ENCODE results near the gene INHBB. TPM values are rescaled to one million over a fixed set of nuclear protein-coding genes. Genes with fewer than 3 reads are reported as not detected.
"Not testable (repeated sequence)": the region's sequence is repeated elsewhere in the genome, so short reads cannot be mapped to it uniquely, and the experiment has no call there.

INHBB gene
- total and polyA plus RNA-seq, 5 experiments from 2014 or later: not detected

DNA sequence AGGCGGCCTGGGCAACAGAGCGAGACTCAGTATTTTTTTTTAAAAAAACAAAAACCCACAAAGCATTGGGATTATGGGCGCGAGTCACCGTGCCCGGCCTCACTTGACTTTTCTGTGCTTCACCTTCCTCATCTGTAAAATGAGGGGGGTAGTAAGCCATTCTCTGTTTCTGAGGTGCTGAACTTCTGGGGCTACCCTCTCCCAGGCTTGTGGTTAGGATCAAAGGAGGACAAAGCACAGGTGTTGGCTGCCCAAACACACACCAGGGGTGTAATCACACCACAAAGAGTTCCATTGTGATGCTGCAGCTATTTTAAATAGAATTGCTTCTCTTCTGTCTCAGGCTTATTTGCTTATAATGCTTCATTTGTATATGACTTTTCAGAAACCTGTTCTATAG is 35.8 kb upstream of the INHBB start:
- Mint-ChIP-seq H3K9me3 (no peaks in the 10 kb centered on the region), H3K4me3 (no peak overlapping the region), H3K4me1 (peaks cover 21 to 27% (median 25%) of the 10 kb centered on the region in 4 donors), H3K36me3 (peaks cover 0 to 4% (median 0%) of the 10 kb centered on the region in 3 donors), H3K27me3 (peaks cover 0 to 4% (median 0%) of the 10 kb centered on the region in 5 donors), H3K27ac (no peak overlapping the region)
- ATAC-seq (no peak), DNase-seq (no peak)
- POLR2A ChIA-PET: no interaction called here

DNA sequence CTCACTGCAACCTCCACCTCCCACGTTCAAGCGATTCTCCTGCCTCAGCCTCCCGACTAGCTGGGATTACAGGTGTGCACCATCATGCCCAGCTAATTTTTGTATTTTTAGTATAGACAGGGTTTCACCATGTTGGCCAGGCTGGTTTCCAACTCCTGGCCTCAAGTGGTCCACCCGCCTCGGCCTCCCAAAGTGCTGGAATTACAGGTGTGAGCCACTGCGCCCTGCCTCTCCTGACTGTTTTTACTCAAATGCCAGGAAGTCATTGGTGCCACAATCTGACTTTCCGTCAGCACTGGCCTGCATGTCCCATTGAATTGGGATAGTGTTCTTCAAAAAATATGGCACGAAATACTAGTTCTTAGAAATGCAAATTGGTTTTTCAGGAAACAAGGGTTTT is 35.1 kb upstream of the INHBB start:
- POLR2A ChIA-PET, H3K36me3 Mint-ChIP-seq, H3K27me3 Mint-ChIP-seq, ATAC-seq, H3K4me3 Mint-ChIP-seq, DNase-seq, H3K9me3 Mint-ChIP-seq: not testable (repeated sequence)
- Mint-ChIP-seq H3K4me1 (peaks cover 21 to 33% (median 29%) of the 10 kb centered on the region in 4 donors), H3K27ac (peak overlapping the region in 1 of 10 donors; percentile 38)

DNA sequence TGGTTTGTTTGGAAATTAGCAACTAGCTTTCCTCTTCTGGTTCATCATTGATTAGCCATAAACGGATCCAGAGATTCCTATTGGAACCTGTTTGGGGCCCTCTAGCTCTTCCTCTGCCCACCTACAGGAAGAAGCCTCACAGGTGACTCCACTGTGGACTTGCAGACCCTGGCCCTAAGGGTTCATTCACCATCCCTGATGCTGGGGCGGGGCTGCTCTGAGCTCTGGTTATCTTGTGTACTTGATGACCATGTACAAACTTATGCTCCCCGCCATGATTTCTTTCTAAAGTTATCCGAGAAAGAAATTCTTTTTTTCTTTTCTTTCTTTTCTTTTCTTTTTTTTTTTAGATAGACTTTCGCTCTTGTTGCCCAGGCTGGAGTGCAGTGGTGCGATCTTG is 33.9 kb upstream of the INHBB start:
- Mint-ChIP-seq H3K27me3 (no peaks in the 10 kb centered on the region), H3K9me3 (no peaks in the 10 kb centered on the region), H3K4me1 (peaks cover 19 to 33% (median 29%) of the 10 kb centered on the region in 4 donors), H3K36me3 (no peaks in the 10 kb centered on the region), H3K27ac (peak overlapping the region in 4 of 10 donors; percentile 17 to 76 (median 44)), H3K4me3 (peak overlapping the region in 7 of 10 donors; percentile 76 to 90 (median 87))
- POLR2A ChIA-PET: interaction anchor here (0.6 to 1.5 kb wide), 3 partner anchors 89 to 135 kb away, joined by 3 to 6 read pairs (median 4); partner anchors contain the start of gene TMEM185B
- DNase-seq (no peak), ATAC-seq (no peak)

DNA sequence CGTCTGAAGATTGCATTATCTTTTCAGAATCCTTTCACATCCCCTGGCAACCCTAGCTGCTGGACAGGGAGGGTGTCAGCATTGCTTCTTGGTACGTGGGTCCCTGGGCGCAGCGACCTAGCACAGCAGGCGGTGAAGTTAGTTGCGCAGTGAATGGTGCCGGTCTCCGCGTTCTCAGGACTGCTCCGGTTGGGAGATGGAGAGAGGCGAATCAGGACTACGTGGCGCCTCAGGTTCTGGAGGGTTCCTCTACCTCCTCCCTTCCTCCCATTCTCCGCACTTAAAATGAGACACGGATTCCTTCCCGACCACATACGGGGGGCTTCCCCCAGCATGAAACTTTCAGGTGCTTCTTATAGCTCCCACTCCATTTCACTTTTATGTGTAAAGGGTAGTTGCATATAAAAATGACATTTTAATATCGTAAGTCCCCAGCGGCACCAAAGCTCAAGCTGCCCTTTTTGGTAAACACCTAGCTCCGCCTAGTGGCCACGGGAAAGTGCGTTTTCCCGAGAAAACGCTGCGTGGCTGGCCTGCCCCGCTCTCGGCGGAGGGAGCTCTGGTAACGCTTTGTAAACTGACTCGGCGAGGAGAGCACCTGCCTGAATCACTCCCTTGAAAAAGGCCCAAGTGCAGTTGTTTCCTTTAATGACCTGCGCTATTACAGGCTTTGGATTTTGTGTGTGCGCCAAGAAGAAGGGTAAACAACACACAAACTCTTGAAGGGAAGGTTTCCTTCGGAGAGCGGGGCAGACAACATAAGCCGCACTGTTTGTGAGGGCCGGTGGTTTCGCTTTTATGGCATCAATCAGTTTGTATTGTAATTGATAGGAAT is 32.9 kb upstream of the INHBB start:
- H3K9me3 Mint-ChIP-seq: no peaks in the 10 kb centered on the region
- ATAC-seq (peak; percentile 71 to 84), DNase-seq (peak; percentile 44 to 83 (median 61))
- peaks cover 19 to 33% (median 29%) of the 10 kb centered on the region in 4 donors for H3K4me1 Mint-ChIP-seq
- H3K27me3 Mint-ChIP-seq: no peaks in the 10 kb centered on the region
- H3K4me3 Mint-ChIP-seq: peak overlapping the region; percentile 74 to 90 (median 84)
- no peaks in the 10 kb centered on the region for H3K36me3 Mint-ChIP-seq
- POLR2A ChIA-PET: interaction anchor here (0.6 to 1.5 kb wide), 5 partner anchors 81 to 335 kb away, joined by 3 to 6 read pairs (median 4); partner anchors contain the start of gene TMEM185B
- peak overlapping the region in 9 of 10 donors; percentile 35 to 89 (median 76) for H3K27ac Mint-ChIP-seq

DNA sequence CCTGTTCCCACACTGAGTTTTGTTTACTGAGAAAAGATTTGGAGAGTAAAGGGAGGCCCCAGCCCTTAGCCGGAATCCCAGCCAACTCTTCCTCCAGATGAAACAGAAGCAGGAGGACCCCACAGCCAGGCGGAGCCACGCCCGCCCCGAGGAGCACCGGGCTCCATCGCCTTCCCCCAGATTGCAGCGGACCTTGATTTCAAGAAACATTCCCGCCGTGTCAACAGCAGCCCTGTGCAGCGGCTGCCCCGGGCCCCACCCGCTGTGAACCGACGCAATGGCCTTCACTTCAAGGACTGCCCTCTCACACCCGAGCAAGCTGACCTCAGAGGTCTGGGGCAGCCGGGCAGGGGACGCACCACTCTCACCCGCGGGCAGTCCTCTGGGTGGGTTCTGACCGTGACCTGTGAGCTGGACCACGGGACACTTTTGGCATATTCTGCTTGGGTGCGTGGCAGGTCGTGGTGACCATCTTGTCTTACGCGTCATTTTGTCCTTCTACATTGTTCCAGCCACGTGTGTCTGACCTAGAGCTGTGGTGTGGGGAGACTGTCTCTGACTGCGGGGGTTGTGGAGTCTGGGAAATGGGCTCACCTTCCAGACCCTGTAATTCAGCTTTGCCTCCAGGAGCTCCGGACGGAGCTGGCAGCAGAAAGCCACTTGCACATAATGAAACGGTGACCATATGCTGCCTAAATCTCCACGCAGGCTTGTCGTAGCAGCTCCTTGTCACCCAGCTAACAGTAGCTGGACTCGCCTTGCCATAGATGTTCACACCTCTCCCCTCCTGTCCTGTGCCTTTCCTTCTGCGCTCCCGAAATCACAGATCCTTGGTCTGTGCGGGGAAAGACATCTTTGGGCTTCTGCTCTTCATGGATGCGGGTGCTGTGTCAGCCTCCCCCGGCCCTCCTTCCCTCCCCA is 32.0 kb upstream of the INHBB start:
- Mint-ChIP-seq H3K27ac (peak overlapping the region; percentile 31 to 93 (median 88)), H3K4me1 (peaks cover 20 to 34% (median 29%) of the 10 kb centered on the region in 4 donors)
- POLR2A ChIA-PET: interaction anchor here (0.9 to 1.5 kb wide), 4 partner anchors 82 to 138 kb away, joined by 3 to 6 read pairs (median 5); partner anchors contain the start of gene TMEM185B

DNA sequence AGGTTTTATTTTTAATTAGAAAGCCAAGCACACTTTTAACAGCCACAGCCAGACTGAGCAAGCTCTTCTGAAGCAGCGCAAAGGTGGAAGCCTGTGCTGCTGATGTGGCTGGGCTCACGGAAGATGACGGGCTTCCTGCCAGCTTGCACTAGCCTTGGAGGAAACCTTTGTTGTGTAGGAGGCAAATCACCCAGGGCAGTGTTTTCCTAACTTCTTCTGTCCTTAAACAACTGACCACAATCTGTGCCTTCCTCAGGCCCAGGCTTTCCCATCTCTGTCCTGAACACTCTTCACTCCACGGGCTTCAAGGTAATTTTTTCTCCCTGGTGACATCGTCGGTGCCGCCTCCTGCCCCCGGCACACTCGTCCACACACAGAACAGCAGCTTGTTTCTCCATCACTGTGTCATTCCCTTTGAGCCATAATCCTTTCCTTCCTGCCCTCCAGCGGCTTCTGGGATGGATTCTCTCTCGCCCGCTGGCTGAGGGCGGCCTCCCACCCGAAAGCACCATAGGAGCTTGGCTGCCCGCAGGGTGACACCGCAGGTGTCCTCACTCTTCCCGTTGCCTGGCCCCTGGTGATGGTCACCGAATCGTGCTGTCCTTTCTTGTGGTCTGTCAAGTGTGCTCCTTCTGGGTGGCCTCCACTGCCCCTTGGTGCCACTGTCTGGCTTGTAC is 31.1 kb upstream of the INHBB start:
- H3K27ac Mint-ChIP-seq: peak overlapping the region in 9 of 10 donors; percentile 37 to 93 (median 87)
- H3K9me3 Mint-ChIP-seq: no peaks in the 10 kb centered on the region
- H3K36me3 Mint-ChIP-seq: no peaks in the 10 kb centered on the region
- ATAC-seq (peak; percentile 75 to 86), DNase-seq (peak in 8 of 10 donors; percentile 7 to 71 (median 46))
- H3K4me1 Mint-ChIP-seq: peaks cover 20 to 34% (median 29%) of the 10 kb centered on the region in 4 donors
- H3K27me3 Mint-ChIP-seq: no peaks in the 10 kb centered on the region
- peak overlapping the region; percentile 45 to 89 (median 74) for H3K4me3 Mint-ChIP-seq
- POLR2A ChIA-PET: interaction anchor here (0.9 kb wide), 1 partner anchor 139 kb away, joined by 3 read pairs; no protein-coding TSS in a partner anchor

More for the DNA sequence above, 32.0 kb upstream of the INHBB start:
- no peak for ATAC-seq
- H3K4me3 Mint-ChIP-seq: peak overlapping the region; percentile 74 to 90 (median 84)
- H3K27me3 Mint-ChIP-seq: no peaks in the 10 kb centered on the region
- DNase-seq: peak in 1 of 10 donors; percentile 6
- H3K36me3 Mint-ChIP-seq: no peaks in the 10 kb centered on the region
- H3K9me3 Mint-ChIP-seq: no peaks in the 10 kb centered on the region

DNA sequence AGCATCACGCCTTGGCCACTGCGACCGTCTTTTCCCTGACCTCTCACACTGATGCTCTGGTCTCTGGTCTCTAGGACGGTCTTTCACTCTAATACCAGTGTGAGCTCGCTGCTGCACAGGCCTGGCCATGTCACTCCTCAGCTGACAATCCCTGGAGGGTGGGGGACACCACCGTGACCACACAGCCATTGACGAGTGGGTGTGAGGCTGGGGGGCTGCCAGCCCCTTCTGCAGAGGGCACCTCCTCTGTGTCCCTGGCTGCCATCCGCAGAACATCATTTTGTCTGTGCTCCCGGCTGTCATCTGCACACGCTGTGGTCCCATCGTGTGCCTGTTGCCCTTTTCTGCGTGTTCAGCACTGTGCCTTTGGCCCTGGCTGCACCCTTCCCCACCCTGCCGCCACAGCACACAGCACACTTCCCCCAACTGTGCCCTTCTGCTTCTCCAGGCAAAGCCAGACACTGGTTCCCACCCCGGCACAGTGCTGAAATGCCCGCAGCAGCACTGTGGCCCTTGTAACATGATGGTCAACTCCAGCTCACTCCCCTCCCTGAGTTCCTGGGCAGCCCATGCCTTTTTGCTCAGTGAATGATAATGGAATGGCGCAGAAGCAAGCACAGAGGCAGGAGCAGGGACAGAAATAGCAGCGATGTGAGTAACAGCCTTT is 30.4 kb upstream of the INHBB start:
- H3K9me3 Mint-ChIP-seq: no peaks in the 10 kb centered on the region
- no peaks in the 10 kb centered on the region for H3K27me3 Mint-ChIP-seq
- POLR2A ChIA-PET: no interaction called here

DNA sequence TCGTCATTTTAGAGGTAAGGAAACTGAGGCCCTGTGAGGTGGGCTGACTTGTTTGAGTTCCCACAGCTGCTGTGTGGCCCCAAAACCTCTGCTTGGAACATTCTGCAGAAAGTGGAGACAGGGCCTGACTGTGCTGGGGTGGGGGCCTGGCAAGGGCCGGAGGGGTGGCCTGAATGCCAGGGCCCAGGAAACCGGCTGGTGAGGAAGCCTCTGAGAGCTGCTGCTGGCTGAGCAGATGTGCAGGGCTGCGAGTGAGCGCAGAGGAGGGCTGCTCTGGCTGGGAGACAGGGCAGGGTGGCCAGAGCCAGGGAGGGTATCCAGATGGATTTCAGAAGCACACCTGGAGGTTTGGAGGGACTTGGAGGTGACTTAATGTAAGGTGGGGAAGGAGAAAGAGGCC is 29.9 kb upstream of the INHBB start:
- no peak for ATAC-seq
- H3K36me3 Mint-ChIP-seq: no peaks in the 10 kb centered on the region
- H3K9me3 Mint-ChIP-seq: no peaks in the 10 kb centered on the region
- peaks cover 20 to 34% (median 29%) of the 10 kb centered on the region in 4 donors for H3K4me1 Mint-ChIP-seq
- peak overlapping the region in 4 of 10 donors; percentile 17 to 91 (median 36) for H3K27ac Mint-ChIP-seq
- no peak for DNase-seq
- no peaks in the 10 kb centered on the region for H3K27me3 Mint-ChIP-seq
- POLR2A ChIA-PET: no interaction called here
- H3K4me3 Mint-ChIP-seq: peak overlapping the region in 1 of 10 donors; percentile 14

More for the DNA sequence above, 30.4 kb upstream of the INHBB start:
- no peak for ATAC-seq
- Mint-ChIP-seq H3K4me3 (peak overlapping the region in 6 of 10 donors; percentile 64 to 89 (median 74)), H3K4me1 (peaks cover 20 to 34% (median 29%) of the 10 kb centered on the region in 4 donors), H3K27ac (peak overlapping the region in 6 of 10 donors; percentile 25 to 91 (median 63)), H3K36me3 (no peaks in the 10 kb centered on the region)
- no peak for DNase-seq

DNA sequence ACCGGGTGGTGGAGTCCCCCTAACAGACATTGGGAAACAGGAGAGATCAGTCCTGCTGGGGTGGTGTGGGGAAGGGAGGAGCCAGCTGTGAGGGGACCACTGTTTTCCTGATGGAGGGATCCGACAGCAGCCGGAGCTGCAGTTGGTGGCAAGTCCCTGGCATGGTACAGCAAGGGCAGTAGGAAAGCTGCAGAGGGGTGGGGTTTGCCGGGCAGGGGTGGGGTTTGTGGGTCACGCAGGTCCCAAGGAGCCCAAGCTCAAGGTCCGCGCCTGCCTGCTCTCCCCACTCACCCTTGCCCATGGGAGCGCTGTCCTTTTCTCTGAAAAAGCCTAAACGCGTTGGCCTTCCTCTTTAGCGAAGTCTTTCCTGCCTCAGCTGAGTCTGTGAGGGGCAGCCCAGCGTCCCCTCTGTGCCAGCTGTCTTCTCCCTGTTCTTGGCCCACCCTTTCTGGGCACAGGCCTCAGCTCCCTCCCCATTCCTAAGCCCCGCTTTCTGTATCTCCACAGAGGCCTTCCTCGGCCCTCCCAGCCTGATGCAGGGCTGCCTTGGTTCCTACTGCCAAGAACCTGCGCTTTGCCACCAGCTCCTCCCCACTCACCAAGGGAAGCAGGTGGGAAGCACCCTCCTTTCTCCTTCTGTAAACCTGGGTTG is 29.3 kb upstream of the INHBB start:
- Mint-ChIP-seq H3K4me1 (peaks cover 20 to 36% (median 30%) of the 10 kb centered on the region in 4 donors), H3K27me3 (no peaks in the 10 kb centered on the region), H3K27ac (peak overlapping the region in 4 of 10 donors; percentile 1 to 91 (median 42)), H3K4me3 (no peak overlapping the region), H3K36me3 (no peaks in the 10 kb centered on the region), H3K9me3 (no peaks in the 10 kb centered on the region)
- DNase-seq: no peak
- POLR2A ChIA-PET: no interaction called here
- ATAC-seq: no peak

DNA sequence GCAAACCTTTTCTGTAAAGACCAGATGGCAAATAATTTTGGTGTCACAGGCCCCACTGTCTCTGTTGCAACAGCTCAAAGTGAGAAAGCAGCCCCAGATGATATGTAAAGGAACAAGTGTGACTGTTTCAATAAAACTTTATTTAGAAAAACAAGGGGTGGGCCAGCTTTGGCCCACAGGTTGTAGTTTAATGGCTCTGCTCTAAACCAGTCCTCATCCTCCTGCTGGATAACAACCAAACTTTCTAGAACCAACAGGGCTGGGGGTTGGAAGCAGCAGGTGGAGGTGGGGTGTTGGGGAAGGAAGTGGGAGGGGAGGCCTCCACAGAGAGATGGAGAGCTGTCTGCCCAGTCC is 28.8 kb upstream of the INHBB start:
- Mint-ChIP-seq H3K4me3 (no peak overlapping the region), H3K27ac (peak overlapping the region in 2 of 10 donors; percentile 11 to 72), H3K36me3 (no peaks in the 10 kb centered on the region), H3K4me1 (peaks cover 20 to 40% (median 32%) of the 10 kb centered on the region in 4 donors), H3K9me3 (no peaks in the 10 kb centered on the region), H3K27me3 (no peaks in the 10 kb centered on the region)
- ATAC-seq (no peak), DNase-seq (no peak)
- POLR2A ChIA-PET: no interaction called here

DNA sequence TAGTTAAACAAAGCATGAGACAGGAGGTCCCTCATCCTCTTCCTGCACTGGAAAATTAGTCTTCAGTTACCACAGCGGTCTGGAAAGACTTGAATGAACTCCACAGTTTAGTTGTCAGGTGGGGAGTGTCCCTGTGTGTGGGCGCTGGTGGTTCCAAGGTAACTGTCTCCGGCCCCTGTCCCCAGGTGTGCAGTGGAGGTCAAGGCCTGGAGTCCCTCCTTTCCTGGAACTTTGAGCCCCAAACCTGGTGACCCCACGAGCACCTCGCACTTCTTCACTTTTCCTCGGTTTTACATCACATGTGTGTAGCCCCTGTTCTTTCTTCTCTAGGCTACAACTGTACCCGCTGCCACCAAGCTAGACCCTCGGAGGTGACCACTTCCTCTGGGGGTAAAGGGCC is 28.0 kb upstream of the INHBB start:
- Mint-ChIP-seq H3K36me3 (no peaks in the 10 kb centered on the region), H3K27me3 (no peaks in the 10 kb centered on the region), H3K4me3 (no peak overlapping the region), H3K4me1 (peaks cover 18 to 36% (median 28%) of the 10 kb centered on the region in 4 donors), H3K9me3 (no peaks in the 10 kb centered on the region), H3K27ac (peak overlapping the region in 2 of 10 donors; percentile 57 to 63)
- ATAC-seq (no peak), DNase-seq (no peak)
- POLR2A ChIA-PET: no interaction called here

Data from naive thymus-derived CD8-positive, alpha-beta T cell (primary cell).